Pancreas (tissue), 10 donors: Measurements from ENCODE around the gene SRSF7. TPM values are rescaled to one million over a fixed set of nuclear protein-coding genes. Genes with fewer than 3 reads are reported as not detected.

Experiments
- ATAC-seq, 4 donors: fragments of 200-7000 bp; cut with Tn5 transposase; one replicate each; pipeline versions ENCODE4 v1.8.0 to v1.9.1; 2020; ENCODE audit warnings: mild to moderate bottlenecking in 4 of 4, moderate library complexity in 4 of 4
- DNase-seq, 6 donors: peaks; one replicate each; pipeline ENCODE4 v3.0.0-alpha.2; 2020
- FAIRE-seq: peaks from 2 replicates; lab custom pipeline; 2012; peaks lifted over from hg19 to GRCh38; lab: Jason Lieb, UNC
- H3K27ac ChIP-seq, 4 donors: fragments of 200-600 bp; sonication (generic); 1 replicate in 3 of 4; 2 replicates in 1 of 4; pipeline versions ENCODE4 v1.5.0 to v1.8.0; 2020
- H3K27me3 ChIP-seq, 4 donors: fragments of 200-600 bp; one replicate each; pipeline ENCODE4 v1.8.0; 2021
- H3K36me3 ChIP-seq, 3 donors: fragments of 200-600 bp; sonication (generic) in 1 of 3; one replicate each; pipeline versions ENCODE4 v1.5.0 to v1.8.0; 2020 to 2021
- H3K4me1 ChIP-seq, 3 donors: fragments of 200-600 bp; one replicate each; pipeline ENCODE4 v1.8.0; 2021
- H3K4me3 ChIP-seq, 4 donors: fragments of 200-600 bp; sonication (generic) in 2 of 4; one replicate each; pipeline versions ENCODE4 v1.5.0 to v1.8.0; 2020 to 2021
- H3K9me3 ChIP-seq, 4 donors: fragments of 200-600 bp; one replicate each; pipeline ENCODE4 v1.8.0; 2021
- CTCF ChIP-seq, 4 donors: fragments of 200-600 bp; sonication (generic) in 3 of 4; IDR thresholded peaks; one replicate each; pipeline versions ENCODE4 v1.5.0 to v1.8.0; 2021; ENCODE audit warnings: antibody characterized with exemption in 4 of 4
- WGBS, 2 donors: extraction: QIAGEN DNeasy Blood & Tissue Kit; methylation state at CpG; one replicate each; pipeline ENCODE4 v1.1.7; 2013; 5-methylcytosine and 5-hydroxymethylcytosine counted together
- intact Hi-C, 3 donors: fragments of 100-400 bp; cut with DNase I; formaldehyde crosslinking; loops; one replicate each; pipeline versions ENCODE4 v1.11.1 to v1.14.2; 2022
- polyA plus RNA-seq, 2 donors: library from polyadenylated mRNA; stranded (reverse); fragments of 200-250 nt; gene quantifications; one replicate each; pipeline ENCODE4 v1.2.3, GENCODE V29; 2013
- total RNA-seq, 6 donors: library from RNA; stranded (reverse); fragmentation: NEBNext Ultra II Directional in 4 of 6; extraction: Animal tissue kit (Norgen Biotek cat#: 25700) in 4 of 6; gene quantifications; one replicate each; pipeline versions ENCODE4 v1.2.1 to v1.2.4, GENCODE V29; 2021 to 2023
- donor health status: healthy with polysubstance abuse.
- donor health status: DM: no; HTN: no; CAD: no; lungs with moderate emphysema.
- donor health status: DM: no; HTN: no; CAD: no.
- donor health status: control.
- donor health status: control.
- donor health status: Bipolar disorder and iron deficiency.
- donor health status: DM: yes; HTN: yes; CAD: no.
- donor health status: DM: no; HTN: no; CAD: no.
- donor health status: DM: no; HTN: no; CAD: no.
- donor health status: DM: yes; HTN: yes; CAD: no.

The SRSF7 gene
- total and polyA plus RNA-seq, 8 donors = 27.4 to 119 (median 47.6) TPM

GRCh38 chr2:38775097-38775920, 24.1 kb upstream of the SRSF7 start:
- 76 to 81% methylated on average over 17 of the region's 17 CpGs for WGBS, 2 donors
- ATAC-seq = no peak
- Histone ChIP-seq H3K27ac (no peak overlapping the region), H3K36me3 (no peaks in the 10 kb centered on the region), H3K9me3 (no peaks in the 10 kb centered on the region), H3K27me3 (no peaks in the 10 kb centered on the region), H3K4me1 (peaks cover 0 to 6% (median 0%) of the 10 kb centered on the region in 3 donors), H3K4me3 (no peak overlapping the region)
- intact Hi-C loops = no loop called here
- DNase-seq = no peak
- FAIRE-seq = no peak
- TF ChIP-seq CTCF (IDR thresholded peaks at IDR 0.05) = no peak

GRCh38 chr2:38771632-38772031, 20.5 kb upstream of the SRSF7 start:
- H3K4me3 ChIP-seq = no peak overlapping the region
- no peak overlapping the region for H3K27ac ChIP-seq
- H3K4me1 ChIP-seq = no peaks in the 10 kb centered on the region
- H3K27me3 ChIP-seq = no peaks in the 10 kb centered on the region
- ATAC-seq = no peak
- no peaks in the 10 kb centered on the region for H3K9me3 ChIP-seq
- FAIRE-seq = no peak
- no peak for DNase-seq
- TF ChIP-seq CTCF (IDR thresholded peaks at IDR 0.05) = no peak
- 61 to 69% methylated on average over 5 of the region's 5 CpGs for WGBS, 2 donors
- no peaks in the 10 kb centered on the region for H3K36me3 ChIP-seq
- intact Hi-C loops = no loop called here

- intact Hi-C loops = no loop called here
- no peaks in the 10 kb centered on the region for H3K36me3 ChIP-seq
- ATAC-seq (no peak), DNase-seq (no peak), FAIRE-seq (no peak)
- 73 to 82% methylated on average over 5 of the region's 5 CpGs for WGBS, 2 donors
- H3K4me1 ChIP-seq = no peaks in the 10 kb centered on the region
- TF ChIP-seq CTCF (IDR thresholded peaks at IDR 0.05) = no peak
- H3K9me3 ChIP-seq = no peaks in the 10 kb centered on the region
- H3K27ac ChIP-seq = no peak overlapping the region
- H3K27me3 ChIP-seq = no peaks in the 10 kb centered on the region
- H3K4me3 ChIP-seq = no peak overlapping the region
These were observed 14.4 kb upstream of the SRSF7 start for GRCh38 chr2:38765551-38765950.

- TF ChIP-seq CTCF (IDR thresholded peaks at IDR 0.05) = no peak
- peak in 3 of 4 donors; percentile 44 to 83 (median 74) for ATAC-seq
- 12 to 18% methylated on average over 4 of the region's 4 CpGs for WGBS, 2 donors
- Histone ChIP-seq H3K4me1 (no peaks in the 10 kb centered on the region), H3K4me3 (no peak overlapping the region), H3K9me3 (no peaks in the 10 kb centered on the region), H3K27ac (peak overlapping the region in 1 of 4 donors; percentile 19), H3K27me3 (no peaks in the 10 kb centered on the region), H3K36me3 (no peaks in the 10 kb centered on the region)
- intact Hi-C loops = no loop called here
- no peak for FAIRE-seq
- DNase-seq = no peak
These were observed 14.0 kb upstream of the SRSF7 start for GRCh38 chr2:38765149-38765548.

- Histone ChIP-seq H3K9me3 (no peaks in the 10 kb centered on the region), H3K27ac (no peak overlapping the region), H3K36me3 (no peaks in the 10 kb centered on the region), H3K4me3 (no peak overlapping the region), H3K4me1 (no peaks in the 10 kb centered on the region), H3K27me3 (no peaks in the 10 kb centered on the region)
- DNase-seq = no peak
- intact Hi-C loops = no loop called here
- no peak for ATAC-seq
- WGBS, 2 donors = 95 to 97% methylated on average over 4 of the region's 4 CpGs
- no peak for FAIRE-seq
- TF ChIP-seq CTCF (IDR thresholded peaks at IDR 0.05) = no peak
These were observed 12.6 kb upstream of the SRSF7 start for GRCh38 chr2:38763728-38764127.
